ENCODE data around the gene RSBN1L.
"Not testable (repeated sequence)": the region's sequence is repeated elsewhere in the genome, so short reads cannot be mapped to it uniquely, and the experiment has no call there.

The RSBN1L gene

GRCh38 chr7:77685233-77685632, 11.0 kb upstream of the RSBN1L start:
- Histone ChIP-seq H3K4me3 (no peak overlapping the region), H3K27ac (peak overlapping the region in 7 of 21 experiments; percentile 7 to 58 (median 35))

GRCh38 chr7:77687100-77687746, 9.0 kb upstream of the RSBN1L start:
- Histone ChIP-seq H3K27ac (peak overlapping the region in 1 of 21 experiments; percentile 43), H3K4me3 (no peak overlapping the region)

- H3K4me3 ChIP-seq = no peak overlapping the region
- H3K27ac ChIP-seq = peak overlapping the region in 1 of 21 experiments; percentile 43
Measured at GRCh38 chr7:77687747-77688144, 8.5 kb upstream of the RSBN1L start.

GRCh38 chr7:77690289-77690688, 6.0 kb upstream of the RSBN1L start:
- no peak overlapping the region for H3K27ac ChIP-seq
- no peak overlapping the region for H3K4me3 ChIP-seq

GRCh38 chr7:77691892-77692491, 4.3 kb upstream of the RSBN1L start:
- H3K4me3 ChIP-seq = no peak overlapping the region
- no peak overlapping the region for H3K27ac ChIP-seq

GRCh38 chr7:77693830-77694583, 2.3 kb upstream of the RSBN1L start:
- H3K4me3 ChIP-seq = no peak overlapping the region
- H3K27ac ChIP-seq = no peak overlapping the region

GRCh38 chr7:77696643-77697534, 630 bp downstream of the RSBN1L start:
- peak overlapping the region; percentile 79 to 98 (median 89) for H3K4me3 ChIP-seq

GRCh38 chr7:77697535-77697831, 1.2 kb downstream of the RSBN1L start:
- H3K27ac ChIP-seq = peak overlapping the region in 20 of 21 experiments; percentile 86 to 98 (median 94)
- peak overlapping the region; percentile 79 to 98 (median 89) for H3K4me3 ChIP-seq

More at GRCh38 chr7:77696643-77697534, 630 bp downstream of the RSBN1L start:
- peak overlapping the region; percentile 86 to 98 (median 94) for H3K27ac ChIP-seq

GRCh38 chr7:77698042-77698625, 1.9 kb downstream of the RSBN1L start:
- Histone ChIP-seq H3K4me3 (peak overlapping the region; percentile 79 to 98 (median 89)), H3K27ac (peak overlapping the region in 15 of 21 experiments; percentile 9 to 98 (median 94))

- peak overlapping the region in 5 of 21 experiments; percentile 1 to 98 (median 32) for H3K27ac ChIP-seq
- H3K4me3 ChIP-seq = no peak overlapping the region
Measured at GRCh38 chr7:77699056-77699455, 2.8 kb downstream of the RSBN1L start.

- H3K27ac ChIP-seq = no peak overlapping the region
- no peak overlapping the region for H3K4me3 ChIP-seq
Measured at GRCh38 chr7:77702513-77702912, 6.3 kb downstream of the RSBN1L start.

- H3K27ac ChIP-seq = no peak overlapping the region
- no peak overlapping the region for H3K4me3 ChIP-seq
Measured at GRCh38 chr7:77702968-77703472, 6.8 kb downstream of the RSBN1L start.

GRCh38 chr7:77703669-77704068, 7.4 kb downstream of the RSBN1L start:
- H3K27ac ChIP-seq, H3K4me3 ChIP-seq: not testable (repeated sequence)

GRCh38 chr7:77707504-77707992, 11.3 kb downstream of the RSBN1L start:
- no peak overlapping the region for H3K4me3 ChIP-seq
- H3K27ac ChIP-seq = no peak overlapping the region

- Histone ChIP-seq H3K4me3 (no peak overlapping the region), H3K27ac (no peak overlapping the region)
Measured at GRCh38 chr7:77710067-77710466, 13.8 kb downstream of the RSBN1L start.

GRCh38 chr7:77710861-77711260, 14.6 kb downstream of the RSBN1L start:
- Histone ChIP-seq H3K27ac (no peak overlapping the region), H3K4me3 (no peak overlapping the region)

- no peak overlapping the region for H3K27ac ChIP-seq
Measured at GRCh38 chr7:77714195-77714594, 17.9 kb downstream of the RSBN1L start.

GRCh38 chr7:77714931-77715330, 18.7 kb downstream of the RSBN1L start:
- H3K4me3 ChIP-seq, H3K27ac ChIP-seq: not testable (repeated sequence)

More at GRCh38 chr7:77714195-77714594, 17.9 kb downstream of the RSBN1L start:
- no peak overlapping the region for H3K4me3 ChIP-seq

GRCh38 chr7:77716804-77717203, 20.5 kb downstream of the RSBN1L start:
- Histone ChIP-seq H3K27ac (no peak overlapping the region), H3K4me3 (no peak overlapping the region)

Data from skin epidermis (tissue), 12 donors.